ENCODE data around the gene CDK6.

DNA sequence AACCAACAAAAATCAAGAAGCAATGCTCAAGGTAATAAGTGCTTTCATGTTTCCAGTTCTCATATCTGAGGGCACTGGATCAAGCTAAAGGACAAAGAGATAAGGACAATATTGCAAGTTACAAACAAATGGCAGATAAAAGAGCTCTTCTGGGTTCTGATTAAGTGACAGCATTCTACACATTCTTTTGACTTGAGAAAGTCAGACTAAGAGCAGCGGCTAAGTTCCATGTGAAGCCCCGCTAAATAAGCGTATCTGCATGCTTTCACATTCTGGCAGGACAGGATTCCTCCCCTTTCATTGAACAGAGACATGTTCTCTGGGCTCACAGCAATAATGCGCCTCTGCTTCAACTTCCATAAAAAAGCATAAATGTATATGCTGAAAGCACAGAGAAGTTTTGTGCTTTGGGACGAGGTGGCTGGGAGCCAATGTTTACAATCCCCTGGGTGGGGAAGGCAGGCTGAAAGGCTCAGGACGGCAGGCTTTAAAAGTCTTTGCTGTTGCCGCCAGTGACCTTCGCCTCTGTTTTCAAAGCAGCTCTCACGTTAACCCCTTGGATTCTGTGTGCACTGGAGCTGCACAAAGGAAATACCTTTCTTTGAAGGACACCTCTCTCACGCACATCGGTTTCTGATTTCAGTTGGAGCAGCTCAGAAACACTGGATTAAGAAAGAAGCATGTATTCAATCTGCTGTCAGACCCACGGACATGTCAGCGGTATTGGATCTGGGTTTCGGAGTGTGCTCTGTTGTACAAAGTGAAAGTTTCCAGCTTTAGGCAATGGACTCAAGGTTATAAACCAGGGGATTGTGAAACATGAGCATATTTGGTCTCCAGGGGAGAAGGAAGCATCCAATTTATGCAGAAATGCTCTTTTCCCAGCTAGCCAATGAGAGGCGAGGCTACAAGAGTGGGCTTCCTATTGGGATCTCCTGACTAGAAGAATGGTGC is 140.8 kb downstream of the CDK6 start:
- TF ChIP-seq, protein P1, sequence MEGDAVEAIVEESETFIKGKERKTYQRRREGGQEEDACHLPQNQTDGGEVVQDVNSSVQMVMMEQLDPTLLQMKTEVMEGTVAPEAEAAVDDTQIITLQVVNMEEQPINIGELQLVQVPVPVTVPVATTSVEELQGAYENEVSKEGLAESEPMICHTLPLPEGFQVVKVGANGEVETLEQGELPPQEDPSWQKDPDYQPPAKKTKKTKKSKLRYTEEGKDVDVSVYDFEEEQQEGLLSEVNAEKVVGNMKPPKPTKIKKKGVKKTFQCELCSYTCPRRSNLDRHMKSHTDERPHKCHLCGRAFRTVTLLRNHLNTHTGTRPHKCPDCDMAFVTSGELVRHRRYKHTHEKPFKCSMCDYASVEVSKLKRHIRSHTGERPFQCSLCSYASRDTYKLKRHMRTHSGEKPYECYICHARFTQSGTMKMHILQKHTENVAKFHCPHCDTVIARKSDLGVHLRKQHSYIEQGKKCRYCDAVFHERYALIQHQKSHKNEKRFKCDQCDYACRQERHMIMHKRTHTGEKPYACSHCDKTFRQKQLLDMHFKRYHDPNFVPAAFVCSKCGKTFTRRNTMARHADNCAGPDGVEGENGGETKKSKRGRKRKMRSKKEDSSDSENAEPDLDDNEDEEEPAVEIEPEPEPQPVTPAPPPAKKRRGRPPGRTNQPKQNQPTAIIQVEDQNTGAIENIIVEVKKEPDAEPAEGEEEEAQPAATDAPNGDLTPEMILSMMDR (IDR thresholded peaks at IDR 0.05 in 8 of 11, conservative IDR thresholded peaks at IDR 0.05 in 3 of 11) = no peak
- TF ChIP-seq POLR2A (IDR thresholded peaks at IDR 0.05) = no peak

All from spleen (tissue), 7 donors.